DOHH2 (cell line): ENCODE measurements around the gene CORO2B.

Source experiments
- CTCF ChIP-seq: fragments of 200-600 bp; sonication (generic); IDR thresholded peaks from one replicate; pipeline ENCODE4 v1.5.1; 2014; ENCODE audit warnings: antibody characterized with exemption, mild to moderate bottlenecking, low read depth, low read length; ENCODE audit not compliant: poor library complexity, severe bottlenecking
- EZH2phosphoT487 ChIP-seq: fragments of 200-600 bp; sonication (generic); IDR thresholded peaks from 2 replicates; pipeline ENCODE4 v1.6.1; 2017; ENCODE audit warnings: borderline replicate concordance, mild to moderate bottlenecking, antibody characterized with exemption, low read length, moderate library complexity, mixed read lengths

GRCh38 chr15:68555679-68556037 is 23.1 kb upstream of the CORO2B start:
- TF ChIP-seq CTCF (no peak), EZH2phosphoT487 (no peak)
